H1 (cell line): ENCODE measurements around the gene KLK4. TPM values are rescaled to one million over a fixed set of nuclear protein-coding genes. Genes with fewer than 3 reads are reported as not detected.

ENCODE experiments used
- polyA plus RNA-seq, 7 experiments: library from polyadenylated mRNA; depleted of rRNA in 3 of 7; stranded (reverse) in 5 of 7; unstranded in 2 of 7; fragments of >200 nt in 5 of 7; fragments of 200-250 nt in 2 of 7; gene quantifications; 1 replicate in 5 of 7; 2 replicates in 1 of 7; 4 replicates in 1 of 7; pipeline versions ENCODE4 v1.2.1 to v1.2.3, GENCODE V29; 2011 to 2013; ENCODE audit warnings: missing spikeins in 2 of 7, mixed read lengths in 2 of 7
- total RNA-seq: library from RNA; stranded (reverse); fragmentation: NEBNext Ultra II Directional; extraction: Animal tissue kit (Norgen Biotek cat#: 25700); gene quantifications from 2 replicates; pipeline ENCODE4 v1.2.1, GENCODE V29; 2021
- TF ChIP-seq, protein P1 (sequence below): fragments of 300-600 bp; sonication (generic); IDR thresholded peaks from 2 replicates; pipeline ENCODE4 v1.7.1; 2012; ENCODE audit warnings: low read length, moderate library complexity, mild to moderate bottlenecking, inconsistent platforms; ENCODE audit not compliant: insufficient replicate concordance

Gene KLK4
- total and polyA plus RNA-seq, 2 of the 8 experiments (the other 6 are each of a cell fraction or from before 2014, with no cell fraction given) = 0.44 TPM; not detected in 1

DNA sequence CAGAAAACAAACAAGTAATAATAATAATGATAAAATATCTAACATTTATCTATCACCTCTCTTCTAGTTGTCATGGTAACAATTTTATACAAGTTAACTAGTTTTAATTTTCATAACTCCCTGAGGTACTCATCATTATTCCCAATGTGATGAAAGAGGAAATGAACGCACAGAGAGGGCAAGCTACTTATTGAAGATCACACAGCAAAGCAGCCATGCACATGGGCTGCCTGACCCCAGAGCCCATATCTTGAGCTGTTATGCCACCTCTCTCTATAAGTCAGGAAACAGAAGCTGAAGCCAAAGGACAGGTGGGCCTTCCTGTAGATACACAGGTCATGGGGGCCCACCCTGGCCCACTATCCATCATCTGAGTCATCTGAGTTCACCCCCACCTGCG is 4.9 kb upstream of the KLK4 start (continued):
- TF ChIP-seq, protein P1, sequence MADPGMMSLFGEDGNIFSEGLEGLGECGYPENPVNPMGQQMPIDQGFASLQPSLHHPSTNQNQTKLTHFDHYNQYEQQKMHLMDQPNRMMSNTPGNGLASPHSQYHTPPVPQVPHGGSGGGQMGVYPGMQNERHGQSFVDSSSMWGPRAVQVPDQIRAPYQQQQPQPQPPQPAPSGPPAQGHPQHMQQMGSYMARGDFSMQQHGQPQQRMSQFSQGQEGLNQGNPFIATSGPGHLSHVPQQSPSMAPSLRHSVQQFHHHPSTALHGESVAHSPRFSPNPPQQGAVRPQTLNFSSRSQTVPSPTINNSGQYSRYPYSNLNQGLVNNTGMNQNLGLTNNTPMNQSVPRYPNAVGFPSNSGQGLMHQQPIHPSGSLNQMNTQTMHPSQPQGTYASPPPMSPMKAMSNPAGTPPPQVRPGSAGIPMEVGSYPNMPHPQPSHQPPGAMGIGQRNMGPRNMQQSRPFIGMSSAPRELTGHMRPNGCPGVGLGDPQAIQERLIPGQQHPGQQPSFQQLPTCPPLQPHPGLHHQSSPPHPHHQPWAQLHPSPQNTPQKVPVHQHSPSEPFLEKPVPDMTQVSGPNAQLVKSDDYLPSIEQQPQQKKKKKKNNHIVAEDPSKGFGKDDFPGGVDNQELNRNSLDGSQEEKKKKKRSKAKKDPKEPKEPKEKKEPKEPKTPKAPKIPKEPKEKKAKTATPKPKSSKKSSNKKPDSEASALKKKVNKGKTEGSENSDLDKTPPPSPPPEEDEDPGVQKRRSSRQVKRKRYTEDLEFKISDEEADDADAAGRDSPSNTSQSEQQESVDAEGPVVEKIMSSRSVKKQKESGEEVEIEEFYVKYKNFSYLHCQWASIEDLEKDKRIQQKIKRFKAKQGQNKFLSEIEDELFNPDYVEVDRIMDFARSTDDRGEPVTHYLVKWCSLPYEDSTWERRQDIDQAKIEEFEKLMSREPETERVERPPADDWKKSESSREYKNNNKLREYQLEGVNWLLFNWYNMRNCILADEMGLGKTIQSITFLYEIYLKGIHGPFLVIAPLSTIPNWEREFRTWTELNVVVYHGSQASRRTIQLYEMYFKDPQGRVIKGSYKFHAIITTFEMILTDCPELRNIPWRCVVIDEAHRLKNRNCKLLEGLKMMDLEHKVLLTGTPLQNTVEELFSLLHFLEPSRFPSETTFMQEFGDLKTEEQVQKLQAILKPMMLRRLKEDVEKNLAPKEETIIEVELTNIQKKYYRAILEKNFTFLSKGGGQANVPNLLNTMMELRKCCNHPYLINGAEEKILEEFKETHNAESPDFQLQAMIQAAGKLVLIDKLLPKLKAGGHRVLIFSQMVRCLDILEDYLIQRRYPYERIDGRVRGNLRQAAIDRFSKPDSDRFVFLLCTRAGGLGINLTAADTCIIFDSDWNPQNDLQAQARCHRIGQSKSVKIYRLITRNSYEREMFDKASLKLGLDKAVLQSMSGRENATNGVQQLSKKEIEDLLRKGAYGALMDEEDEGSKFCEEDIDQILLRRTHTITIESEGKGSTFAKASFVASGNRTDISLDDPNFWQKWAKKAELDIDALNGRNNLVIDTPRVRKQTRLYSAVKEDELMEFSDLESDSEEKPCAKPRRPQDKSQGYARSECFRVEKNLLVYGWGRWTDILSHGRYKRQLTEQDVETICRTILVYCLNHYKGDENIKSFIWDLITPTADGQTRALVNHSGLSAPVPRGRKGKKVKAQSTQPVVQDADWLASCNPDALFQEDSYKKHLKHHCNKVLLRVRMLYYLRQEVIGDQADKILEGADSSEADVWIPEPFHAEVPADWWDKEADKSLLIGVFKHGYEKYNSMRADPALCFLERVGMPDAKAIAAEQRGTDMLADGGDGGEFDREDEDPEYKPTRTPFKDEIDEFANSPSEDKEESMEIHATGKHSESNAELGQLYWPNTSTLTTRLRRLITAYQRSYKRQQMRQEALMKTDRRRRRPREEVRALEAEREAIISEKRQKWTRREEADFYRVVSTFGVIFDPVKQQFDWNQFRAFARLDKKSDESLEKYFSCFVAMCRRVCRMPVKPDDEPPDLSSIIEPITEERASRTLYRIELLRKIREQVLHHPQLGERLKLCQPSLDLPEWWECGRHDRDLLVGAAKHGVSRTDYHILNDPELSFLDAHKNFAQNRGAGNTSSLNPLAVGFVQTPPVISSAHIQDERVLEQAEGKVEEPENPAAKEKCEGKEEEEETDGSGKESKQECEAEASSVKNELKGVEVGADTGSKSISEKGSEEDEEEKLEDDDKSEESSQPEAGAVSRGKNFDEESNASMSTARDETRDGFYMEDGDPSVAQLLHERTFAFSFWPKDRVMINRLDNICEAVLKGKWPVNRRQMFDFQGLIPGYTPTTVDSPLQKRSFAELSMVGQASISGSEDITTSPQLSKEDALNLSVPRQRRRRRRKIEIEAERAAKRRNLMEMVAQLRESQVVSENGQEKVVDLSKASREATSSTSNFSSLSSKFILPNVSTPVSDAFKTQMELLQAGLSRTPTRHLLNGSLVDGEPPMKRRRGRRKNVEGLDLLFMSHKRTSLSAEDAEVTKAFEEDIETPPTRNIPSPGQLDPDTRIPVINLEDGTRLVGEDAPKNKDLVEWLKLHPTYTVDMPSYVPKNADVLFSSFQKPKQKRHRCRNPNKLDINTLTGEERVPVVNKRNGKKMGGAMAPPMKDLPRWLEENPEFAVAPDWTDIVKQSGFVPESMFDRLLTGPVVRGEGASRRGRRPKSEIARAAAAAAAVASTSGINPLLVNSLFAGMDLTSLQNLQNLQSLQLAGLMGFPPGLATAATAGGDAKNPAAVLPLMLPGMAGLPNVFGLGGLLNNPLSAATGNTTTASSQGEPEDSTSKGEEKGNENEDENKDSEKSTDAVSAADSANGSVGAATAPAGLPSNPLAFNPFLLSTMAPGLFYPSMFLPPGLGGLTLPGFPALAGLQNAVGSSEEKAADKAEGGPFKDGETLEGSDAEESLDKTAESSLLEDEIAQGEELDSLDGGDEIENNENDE = no peak
